Activated CD8-positive, alpha-beta T cell treated with anti-CD3 and anti-CD28 coated beads for 36 hours (primary cell): Measurements from ENCODE around the gene SGK1. TPM values are rescaled to one million over a fixed set of nuclear protein-coding genes. Genes with fewer than 3 reads are reported as not detected.
"Not testable (repeated sequence)": the region's sequence is repeated elsewhere in the genome, so short reads cannot be mapped to it uniquely, and the experiment has no call there.

Source experiments
- ATAC-seq: fragments of 200-7000 bp; cut with Tn5 transposase; one replicate; pipeline ENCODE4 v1.10.0; 2021; ENCODE audit warnings: mild to moderate bottlenecking, moderate library complexity
- CTCF ChIA-PET: fragments of 350-600 bp; sonication (Branson Sonifier 250); formaldehyde crosslinking; loops from one replicate; lab custom pipeline; 2021; ENCODE audit warnings: antibody characterized with exemption; lab: Charles Lee
- POLR2A ChIA-PET: fragments of 350-600 bp; sonication (Branson Sonifier 250); formaldehyde crosslinking; loops from one replicate; lab custom pipeline; 2021; ENCODE audit warnings: antibody characterized with exemption; lab: Charles Lee
- DNase-seq: peaks from one replicate; pipeline ENCODE4 v3.0.0-alpha.2; 2020
- H3K27ac Mint-ChIP-seq: one replicate; pipeline ENCODE4 v1.8.0; 2021; ENCODE audit warnings: mild to moderate bottlenecking, mixed read lengths
- H3K27me3 Mint-ChIP-seq: one replicate; pipeline ENCODE4 v1.8.0; 2021; ENCODE audit warnings: mixed read lengths
- H3K36me3 Mint-ChIP-seq: one replicate; pipeline ENCODE4 v1.8.0; 2021; ENCODE audit warnings: low read depth, mixed read lengths
- H3K4me1 Mint-ChIP-seq: one replicate; pipeline ENCODE4 v1.8.0; 2021; ENCODE audit warnings: low read depth, mixed read lengths
- H3K4me3 Mint-ChIP-seq: one replicate; pipeline ENCODE4 v1.8.0; 2021; ENCODE audit warnings: mild to moderate bottlenecking, moderate library complexity, mixed read lengths
- H3K9me3 Mint-ChIP-seq: one replicate; pipeline ENCODE4 v1.8.0; 2021; ENCODE audit warnings: mixed read lengths
- intact Hi-C: fragments of 100-400 bp; cut with micrococcal nuclease; formaldehyde crosslinking; loops from one replicate; pipeline ENCODE4 v1.10.0; 2022
- total RNA-seq, 2 experiments: library from RNA; stranded (reverse); gene quantifications; one replicate each; pipeline ENCODE4 v1.2.3, GENCODE V29; 2021
- TF ChIP-seq, protein P1 (sequence below): fragments of 200-600 bp; IDR thresholded peaks from one replicate; pipeline ENCODE4 v1.8.0; 2022; ENCODE audit warnings: antibody characterized with exemption, mild to moderate bottlenecking

SGK1 gene
- total RNA-seq, 2 experiments from 2014 or later = 46.4 to 53.4 TPM

DNA sequence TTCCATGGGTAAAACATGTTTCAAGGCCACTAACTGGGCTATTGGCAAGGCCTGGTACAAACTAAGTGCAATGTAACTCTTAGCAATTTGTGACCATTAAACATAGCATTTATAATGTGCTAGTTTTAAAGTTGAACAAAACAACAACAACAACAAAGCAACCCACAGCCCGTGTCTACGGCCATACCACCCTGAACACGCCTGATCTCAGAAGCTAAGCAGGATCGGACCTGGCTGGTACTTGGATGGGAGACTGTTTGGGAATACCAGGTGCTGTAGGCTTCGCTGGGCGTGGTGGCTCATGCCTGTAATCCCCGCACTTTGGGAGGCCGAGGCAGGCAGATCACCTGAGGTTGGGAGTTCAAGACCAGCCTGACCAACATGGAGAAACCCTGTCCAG, 61.0 kb downstream of the SGK1 start:
- intact Hi-C loops = no loop called here
- POLR2A ChIA-PET = no interaction called here
- H3K4me1 Mint-ChIP-seq = peaks cover 3% of the 10 kb centered on the region

DNA sequence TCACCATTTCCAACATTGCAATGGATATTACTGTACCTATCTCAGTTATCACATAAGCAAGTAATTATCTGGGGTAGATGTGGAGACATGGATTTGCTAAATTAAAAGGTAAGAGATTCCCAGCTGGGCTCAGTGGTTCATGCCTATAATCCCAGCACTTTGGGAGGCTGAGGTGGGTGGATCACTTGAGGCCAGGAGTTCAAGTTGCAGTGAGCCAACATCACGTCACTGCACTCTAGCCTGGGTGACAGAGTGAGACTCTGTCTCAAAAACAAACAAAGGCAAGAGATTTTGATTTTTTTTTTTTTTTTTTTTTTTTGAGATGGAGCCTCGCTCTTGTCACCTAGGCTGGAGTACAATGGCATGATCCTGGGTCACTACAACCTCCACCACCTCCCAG, 62.6 kb downstream of the SGK1 start:
- DNase-seq, intact Hi-C loops, H3K4me1 Mint-ChIP-seq, ATAC-seq, H3K4me3 Mint-ChIP-seq, H3K9me3 Mint-ChIP-seq, H3K27me3 Mint-ChIP-seq, H3K27ac Mint-ChIP-seq, POLR2A ChIA-PET, H3K36me3 Mint-ChIP-seq: not testable (repeated sequence)
- CTCF ChIA-PET = interaction anchor here (1.6 kb wide), 1 partner anchor 22 kb away, joined by 3 read pairs; no protein-coding TSS in a partner anchor

More for the DNA sequence above, 61.0 kb downstream of the SGK1 start:
- TF ChIP-seq, protein P1, sequence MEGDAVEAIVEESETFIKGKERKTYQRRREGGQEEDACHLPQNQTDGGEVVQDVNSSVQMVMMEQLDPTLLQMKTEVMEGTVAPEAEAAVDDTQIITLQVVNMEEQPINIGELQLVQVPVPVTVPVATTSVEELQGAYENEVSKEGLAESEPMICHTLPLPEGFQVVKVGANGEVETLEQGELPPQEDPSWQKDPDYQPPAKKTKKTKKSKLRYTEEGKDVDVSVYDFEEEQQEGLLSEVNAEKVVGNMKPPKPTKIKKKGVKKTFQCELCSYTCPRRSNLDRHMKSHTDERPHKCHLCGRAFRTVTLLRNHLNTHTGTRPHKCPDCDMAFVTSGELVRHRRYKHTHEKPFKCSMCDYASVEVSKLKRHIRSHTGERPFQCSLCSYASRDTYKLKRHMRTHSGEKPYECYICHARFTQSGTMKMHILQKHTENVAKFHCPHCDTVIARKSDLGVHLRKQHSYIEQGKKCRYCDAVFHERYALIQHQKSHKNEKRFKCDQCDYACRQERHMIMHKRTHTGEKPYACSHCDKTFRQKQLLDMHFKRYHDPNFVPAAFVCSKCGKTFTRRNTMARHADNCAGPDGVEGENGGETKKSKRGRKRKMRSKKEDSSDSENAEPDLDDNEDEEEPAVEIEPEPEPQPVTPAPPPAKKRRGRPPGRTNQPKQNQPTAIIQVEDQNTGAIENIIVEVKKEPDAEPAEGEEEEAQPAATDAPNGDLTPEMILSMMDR = no peak
- no peak overlapping the region for H3K27ac Mint-ChIP-seq
- no peaks in the 10 kb centered on the region for H3K9me3 Mint-ChIP-seq
- CTCF ChIA-PET = interaction anchor here (0.9 to 2.4 kb wide), 2 partner anchors 8 to 9 kb away, joined by 3 to 7 read pairs; no protein-coding TSS in a partner anchor
- H3K4me3 Mint-ChIP-seq = no peak overlapping the region
- DNase-seq (no peak), ATAC-seq (no peak)
- no peaks in the 10 kb centered on the region for H3K36me3 Mint-ChIP-seq
- H3K27me3 Mint-ChIP-seq = no peaks in the 10 kb centered on the region

DNA sequence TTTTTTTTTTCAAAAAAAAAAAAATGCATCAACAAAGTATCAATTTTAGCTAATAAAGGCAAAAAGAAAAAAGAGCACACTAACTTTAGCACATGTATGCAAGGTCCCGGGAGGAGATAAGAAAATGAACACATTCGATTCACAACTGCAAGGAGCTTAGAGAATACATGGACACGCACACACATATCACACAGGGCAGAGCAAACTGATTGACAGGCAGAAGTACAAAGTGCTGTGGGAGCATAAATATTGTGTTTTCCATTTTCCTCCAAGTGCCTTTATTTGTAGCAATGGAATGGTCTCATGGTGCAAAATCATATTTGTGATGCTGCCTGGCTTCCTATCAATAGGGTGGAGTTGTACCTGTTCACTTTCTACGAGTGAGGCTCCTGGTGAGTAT, 63.8 kb downstream of the SGK1 start:
- Mint-ChIP-seq H3K9me3 (no peaks in the 10 kb centered on the region), H3K4me3 (no peak overlapping the region), H3K27ac (no peak overlapping the region), H3K4me1 (peaks cover 20% of the 10 kb centered on the region), H3K27me3 (no peaks in the 10 kb centered on the region), H3K36me3 (peaks cover 2% of the 10 kb centered on the region)
- ATAC-seq (no peak), DNase-seq (no peak)
- ChIA-PET CTCF (interaction anchor here (1.6 kb wide), 1 partner anchor 23 kb away, joined by 3 read pairs; no protein-coding TSS in a partner anchor), POLR2A (no interaction called here)
- intact Hi-C loops = no loop called here
- TF ChIP-seq, protein P1 = no peak

DNA sequence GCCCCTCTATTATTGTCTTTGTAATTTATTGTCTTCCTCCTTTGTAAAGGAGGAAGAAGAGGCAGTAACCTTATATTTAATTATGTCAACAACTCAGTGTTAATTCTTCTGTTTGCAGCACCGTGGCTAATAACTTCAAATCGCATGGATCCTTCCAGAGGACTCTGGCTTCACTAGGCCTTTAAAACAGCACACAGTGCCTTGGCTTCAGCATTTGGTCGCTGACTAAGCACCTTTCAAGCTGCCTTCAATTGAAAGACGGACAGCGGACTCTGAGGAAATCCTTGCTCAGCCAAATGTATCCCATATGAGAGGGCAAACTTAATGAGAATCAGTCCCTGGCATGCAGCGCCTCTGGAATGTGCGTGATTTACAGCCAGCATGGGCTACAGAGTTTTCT, 64.2 kb downstream of the SGK1 start:
- no peaks in the 10 kb centered on the region for H3K27me3 Mint-ChIP-seq
- POLR2A ChIA-PET = no interaction called here
- intact Hi-C loops = no loop called here

DNA sequence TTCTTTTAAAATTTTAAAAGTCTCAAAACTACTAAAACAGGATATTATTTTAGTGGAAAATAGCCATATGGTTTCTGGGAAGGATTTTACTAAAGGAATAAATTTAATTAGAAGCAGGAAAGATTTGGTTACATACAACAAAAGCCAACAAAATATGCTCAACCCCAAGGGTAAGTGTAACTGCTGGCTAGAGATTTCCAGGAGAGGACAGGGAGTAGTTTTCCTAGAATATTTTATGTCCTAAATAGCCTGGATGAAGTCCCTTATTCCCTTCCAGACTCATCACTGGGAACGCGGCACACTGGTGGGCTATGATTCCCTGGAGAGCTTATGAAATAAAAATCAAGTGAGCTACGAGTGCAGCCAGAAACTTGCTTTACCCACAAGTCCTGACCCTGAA, 66.6 kb downstream of the SGK1 start:
- ChIA-PET POLR2A (interaction anchor here (0.6 kb wide), 1 partner anchor 350 kb away, joined by 3 read pairs; no protein-coding TSS in a partner anchor), CTCF (interaction anchor here (1.3 kb wide), 1 partner anchor 30 kb away, joined by 3 read pairs; no protein-coding TSS in a partner anchor)
- TF ChIP-seq, protein P1 = no peak
- DNase-seq = no peak
- H3K36me3 Mint-ChIP-seq = peaks cover 2% of the 10 kb centered on the region
- no peaks in the 10 kb centered on the region for H3K27me3 Mint-ChIP-seq
- peaks cover 40% of the 10 kb centered on the region for H3K4me1 Mint-ChIP-seq
- intact Hi-C loops = no loop called here
- no peak overlapping the region for H3K27ac Mint-ChIP-seq
- no peaks in the 10 kb centered on the region for H3K9me3 Mint-ChIP-seq
- no peak overlapping the region for H3K4me3 Mint-ChIP-seq
- ATAC-seq = no peak

More for the DNA sequence above, 64.2 kb downstream of the SGK1 start:
- Mint-ChIP-seq H3K4me3 (no peak overlapping the region), H3K9me3 (no peaks in the 10 kb centered on the region), H3K4me1 (peaks cover 24% of the 10 kb centered on the region), H3K27ac (no peak overlapping the region), H3K36me3 (peaks cover 2% of the 10 kb centered on the region)
- TF ChIP-seq, protein P1 = no peak
- CTCF ChIA-PET = interaction anchor here (0.7 kb wide), 1 partner anchor 387 kb away, joined by 3 read pairs; no protein-coding TSS in a partner anchor
- no peak for ATAC-seq
- no peak for DNase-seq
